ENCODE results near the gene ROBO4. TPM values are rescaled to one million over a fixed set of nuclear protein-coding genes. Genes with fewer than 3 reads are reported as not detected.

The ROBO4 gene
- total RNA-seq, 4 donors from 2014 or later, result 3.7 to 20.6 (median 5.4) TPM

- no peak for DNase-seq
- Histone ChIP-seq H3K4me3 (peak within 1 kb of the TSS in 3 of 4 donors; percentile 9 to 37 (median 31)), H3K27me3 (peaks cover 0 to 56% of the 10 kb centered on the region in 2 donors), H3K4me1 (peaks cover 0 to 36% (median 0%) of the 10 kb centered on the region in 4 donors), H3K9me3 (no peaks in the 10 kb centered on the region), H3K36me3 (no peaks in the 10 kb centered on the region), H3K27ac (no peak within 1 kb of the TSS)
- no peak for TF ChIP-seq CTCF (IDR thresholded peaks at IDR 0.05)
- TF ChIP-seq POLR2A (IDR thresholded peaks at IDR 0.05), result no peak
Observed at GRCh38 chr11:124865181-124865901, 32.3 kb downstream of the ROBO4 start, which contains the start of gene ROBO3. ROBO3 (plus strand) TSS chr11:124865432; CDS start chr11:124865578, 146 bp downstream.

DNA sequence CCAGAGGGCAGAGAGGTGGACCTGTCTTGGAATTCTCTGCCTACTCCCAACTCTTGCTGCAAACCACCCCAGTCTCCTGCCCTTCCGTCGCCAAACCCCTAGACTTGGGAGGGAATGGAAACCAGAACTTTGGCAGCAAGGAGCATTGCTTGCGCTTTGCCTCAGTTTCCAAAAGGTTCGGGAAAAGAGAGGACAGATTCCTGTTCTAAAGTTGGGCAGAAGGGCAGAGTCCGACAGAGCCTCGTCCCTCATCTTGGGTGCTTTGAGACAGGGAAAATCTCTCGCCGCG is 32.8 kb downstream of the ROBO4 start:
- Histone ChIP-seq H3K9me3 (no peaks in the 10 kb centered on the region), H3K4me3 (no peak overlapping the region), H3K36me3 (no peaks in the 10 kb centered on the region), H3K4me1 (peaks cover 0 to 36% (median 0%) of the 10 kb centered on the region in 4 donors), H3K27me3 (peaks cover 0 to 51% of the 10 kb centered on the region in 2 donors), H3K27ac (no peak overlapping the region)
- DNase-seq, result no peak
- no peak for TF ChIP-seq CTCF (IDR thresholded peaks at IDR 0.05)
- no peak for TF ChIP-seq POLR2A (IDR thresholded peaks at IDR 0.05)

DNA sequence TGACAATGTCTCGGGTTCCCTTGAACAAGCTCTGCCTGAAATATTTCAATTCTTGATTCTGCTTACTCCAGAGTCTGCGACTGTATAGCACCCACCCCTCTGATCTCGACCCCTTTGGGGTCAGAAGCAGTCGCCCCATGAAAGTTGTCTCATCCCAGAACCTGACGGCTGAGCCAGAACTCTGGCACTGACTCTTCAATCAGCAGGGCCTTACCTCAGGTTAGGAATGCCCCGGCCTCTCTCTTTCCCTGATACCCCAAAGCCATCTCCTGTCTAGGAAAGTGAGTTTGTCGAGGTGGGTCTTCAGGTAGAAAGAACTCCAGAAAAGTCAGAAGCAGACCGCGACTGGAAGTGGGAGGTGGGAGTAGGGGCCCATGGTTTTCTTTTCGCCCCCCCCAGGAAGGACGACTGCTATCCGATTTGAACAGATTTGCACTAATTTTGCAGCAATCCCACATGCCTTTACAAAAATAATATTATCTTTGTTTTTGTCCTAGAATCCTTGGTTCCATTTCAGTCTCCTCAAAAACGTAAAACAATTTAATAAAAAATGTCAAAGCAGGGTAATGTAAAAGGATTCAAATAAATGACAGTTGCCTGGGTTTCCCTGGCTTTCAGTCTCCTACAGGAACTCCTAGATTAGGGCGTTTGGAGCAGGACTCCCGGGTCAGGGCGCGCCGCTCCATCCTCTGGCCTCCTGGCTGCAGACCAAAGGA is 33.3 kb downstream of the ROBO4 start:
- Histone ChIP-seq H3K27me3 (peaks cover 0 to 46% of the 10 kb centered on the region in 2 donors), H3K9me3 (no peaks in the 10 kb centered on the region), H3K4me3 (no peak overlapping the region), H3K36me3 (no peaks in the 10 kb centered on the region), H3K4me1 (peaks cover 0 to 35% (median 0%) of the 10 kb centered on the region in 4 donors), H3K27ac (no peak overlapping the region)
- no peak for DNase-seq
- TF ChIP-seq CTCF (IDR thresholded peaks at IDR 0.05) (no peak), POLR2A (IDR thresholded peaks at IDR 0.05) (no peak)

DNA sequence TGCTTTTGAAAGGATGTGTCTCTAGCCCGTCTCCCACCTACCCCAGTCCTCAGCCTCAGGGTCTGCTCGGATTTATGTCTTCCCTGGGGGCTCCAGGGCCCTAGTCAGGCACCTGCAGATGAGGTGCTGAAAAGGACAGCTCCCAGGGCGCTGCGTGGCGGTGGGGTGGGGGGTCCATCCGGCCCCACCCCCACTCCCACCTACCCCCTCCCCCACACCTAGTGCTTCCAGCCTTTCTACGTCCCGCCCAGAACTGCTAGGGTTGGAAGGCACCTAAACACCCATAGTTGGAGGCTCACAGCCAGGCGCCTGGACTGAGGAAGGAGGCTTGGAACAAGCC is 33.9 kb downstream of the ROBO4 start:
- no peaks in the 10 kb centered on the region for H3K36me3 ChIP-seq
- H3K4me1 ChIP-seq, result peaks cover 0 to 29% (median 0%) of the 10 kb centered on the region in 4 donors
- no peak overlapping the region for H3K4me3 ChIP-seq
- H3K27ac ChIP-seq, result no peak overlapping the region
- H3K9me3 ChIP-seq, result no peaks in the 10 kb centered on the region
- DNase-seq, result peak in 1 of 3 donors; percentile 8
- TF ChIP-seq POLR2A (IDR thresholded peaks at IDR 0.05) (no peak), CTCF (IDR thresholded peaks at IDR 0.05) (no peak)
- H3K27me3 ChIP-seq, result peaks cover 0 to 41% of the 10 kb centered on the region in 2 donors

- no peaks in the 10 kb centered on the region for H3K36me3 ChIP-seq
Observed at GRCh38 chr11:124863137-124863825, 34.4 kb downstream of the ROBO4 start.

More at GRCh38 chr11:124863137-124863825, 34.4 kb downstream of the ROBO4 start:
- Histone ChIP-seq H3K27ac (no peak overlapping the region), H3K9me3 (no peaks in the 10 kb centered on the region), H3K4me1 (peaks cover 0 to 26% (median 0%) of the 10 kb centered on the region in 4 donors), H3K4me3 (peak overlapping the region in 2 of 4 donors; percentile 25 to 34), H3K27me3 (peaks cover 0 to 36% of the 10 kb centered on the region in 2 donors)
- DNase-seq, result peak in 2 of 3 donors; percentile 30 to 58
- no peak for TF ChIP-seq POLR2A (IDR thresholded peaks at IDR 0.05)
- no peak for TF ChIP-seq CTCF (IDR thresholded peaks at IDR 0.05)

All from Peyer's patch (tissue), 4 donors.